Fibroblast of pulmonary artery (primary cell): ENCODE measurements around the gene DPP8.
A peak's percentile ranks its signal among the peaks of the same experiment; 100 is the strongest.

ENCODE experiments used
- DNase-seq: peaks from one replicate; pipeline ENCODE4 v3.0.0-alpha.2; 2010; ENCODE audit warnings: low read depth
- H3K4me3 ChIP-seq: replicated peaks from 2 replicates; pipeline ENCODE4 v1.5.1; 2011; ENCODE audit warnings: low read depth, mild to moderate bottlenecking, control low read depth, low read length, moderate library complexity
- TF ChIP-seq, protein P1 (sequence below): IDR thresholded peaks from 2 replicates; pipeline ENCODE4 v1.5.1; 2011; ENCODE audit warnings: mild to moderate bottlenecking, control low read depth, low read length, inconsistent platforms; ENCODE audit errors: missing control alignments

Gene DPP8

GRCh38 chr15:65516997-65517865 is at the start of gene DPP8:
TSS of gene DPP8 (minus strand) at chr15:65517689. CDS start at chr15:65512553, 5,136 bp downstream.
- peak within 1 kb of the TSS; percentile 99 for H3K4me3 ChIP-seq
- peak; percentile 96 for DNase-seq
- TF ChIP-seq, protein P1, sequence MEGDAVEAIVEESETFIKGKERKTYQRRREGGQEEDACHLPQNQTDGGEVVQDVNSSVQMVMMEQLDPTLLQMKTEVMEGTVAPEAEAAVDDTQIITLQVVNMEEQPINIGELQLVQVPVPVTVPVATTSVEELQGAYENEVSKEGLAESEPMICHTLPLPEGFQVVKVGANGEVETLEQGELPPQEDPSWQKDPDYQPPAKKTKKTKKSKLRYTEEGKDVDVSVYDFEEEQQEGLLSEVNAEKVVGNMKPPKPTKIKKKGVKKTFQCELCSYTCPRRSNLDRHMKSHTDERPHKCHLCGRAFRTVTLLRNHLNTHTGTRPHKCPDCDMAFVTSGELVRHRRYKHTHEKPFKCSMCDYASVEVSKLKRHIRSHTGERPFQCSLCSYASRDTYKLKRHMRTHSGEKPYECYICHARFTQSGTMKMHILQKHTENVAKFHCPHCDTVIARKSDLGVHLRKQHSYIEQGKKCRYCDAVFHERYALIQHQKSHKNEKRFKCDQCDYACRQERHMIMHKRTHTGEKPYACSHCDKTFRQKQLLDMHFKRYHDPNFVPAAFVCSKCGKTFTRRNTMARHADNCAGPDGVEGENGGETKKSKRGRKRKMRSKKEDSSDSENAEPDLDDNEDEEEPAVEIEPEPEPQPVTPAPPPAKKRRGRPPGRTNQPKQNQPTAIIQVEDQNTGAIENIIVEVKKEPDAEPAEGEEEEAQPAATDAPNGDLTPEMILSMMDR: peak; percentile 94

DNA sequence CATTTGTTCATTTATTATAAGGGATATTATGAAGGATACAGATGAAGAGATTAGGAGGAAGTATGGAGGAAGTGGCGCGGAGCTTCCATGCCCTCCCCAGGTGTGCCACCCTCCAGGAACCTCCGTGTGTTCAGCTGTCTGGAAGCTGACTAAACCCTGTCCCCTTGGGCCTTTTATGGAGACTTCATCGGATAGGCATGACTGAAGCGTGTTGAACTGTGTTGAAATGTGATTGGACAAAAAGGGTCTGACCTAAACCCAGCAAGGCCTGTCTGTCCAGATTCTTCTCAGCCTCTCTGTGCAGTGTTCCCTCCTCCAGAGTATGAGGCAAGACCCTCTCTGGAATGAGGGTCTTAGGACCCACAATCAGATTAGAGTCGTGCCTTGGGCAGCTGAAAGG is 44.4 kb upstream of the DPP8 start:
- H3K4me3 ChIP-seq: no peak overlapping the region
- TF ChIP-seq, protein P1: no peak
- no peak for DNase-seq

DNA sequence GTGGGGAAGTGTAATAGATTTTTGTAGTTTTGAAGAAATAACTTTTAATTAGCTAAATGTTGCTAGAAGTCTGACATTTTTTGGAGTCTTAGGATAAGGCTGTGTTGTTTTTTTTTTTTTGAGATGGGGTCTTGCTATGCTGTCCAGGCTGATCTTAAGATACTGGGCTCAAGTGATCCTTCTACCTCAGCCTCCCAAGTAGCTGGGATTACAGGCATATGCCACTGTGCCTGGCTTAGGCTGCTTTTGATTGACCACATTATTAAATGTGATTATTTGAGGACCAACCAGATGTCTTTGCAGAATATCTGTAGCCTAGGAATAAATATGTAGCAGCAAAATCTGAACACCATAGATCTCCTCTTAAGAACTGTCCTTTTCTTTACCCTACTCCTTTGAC is 42.5 kb upstream of the DPP8 start:
- TF ChIP-seq, protein P1: no peak
- DNase-seq: no peak
- no peak overlapping the region for H3K4me3 ChIP-seq

GRCh38 chr15:65558997-65559760 is 41.7 kb upstream of the DPP8 start:
- DNase-seq: no peak
- TF ChIP-seq, protein P1: no peak
- H3K4me3 ChIP-seq: no peak overlapping the region

- DNase-seq: peak; percentile 52
- TF ChIP-seq, protein P1: no peak
- no peak overlapping the region for H3K4me3 ChIP-seq
Observed at GRCh38 chr15:65558336-65558735, 40.8 kb upstream of the DPP8 start.

GRCh38 chr15:65556622-65557021 is 39.1 kb upstream of the DPP8 start:
- no peak overlapping the region for H3K4me3 ChIP-seq
- no peak for DNase-seq
- TF ChIP-seq, protein P1: no peak
